ENCODE measurements around the gene ARL4C.

ARL4C gene

DNA sequence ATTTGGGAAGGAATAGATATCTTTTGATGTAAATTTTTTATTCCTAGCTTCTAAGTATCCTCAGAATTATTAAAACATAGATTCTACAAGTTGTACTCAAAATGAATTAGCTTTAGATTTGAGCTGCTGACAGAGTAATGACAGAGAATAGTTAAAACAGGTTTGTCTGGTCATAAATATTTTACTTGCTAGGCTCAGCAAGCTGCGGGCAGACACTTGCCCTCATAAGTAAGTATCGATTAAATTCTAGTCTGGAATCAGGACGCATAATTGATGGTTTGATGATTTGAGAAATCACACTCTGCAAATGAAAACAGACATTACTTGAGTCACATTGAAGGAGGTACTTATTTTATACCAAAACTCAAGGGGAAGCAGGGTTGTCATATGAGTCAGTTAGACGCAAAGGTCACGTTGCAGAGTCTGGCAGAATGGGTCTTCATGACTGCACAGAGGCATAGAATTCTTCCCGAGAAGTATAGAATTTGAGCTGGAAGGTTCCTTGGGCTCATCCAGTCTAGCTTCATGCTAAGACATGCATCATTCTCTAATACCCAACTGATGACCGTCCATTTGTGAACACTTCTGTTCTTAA, 27.5 kb downstream of the ARL4C start:
- H3K4me1 ChIP-seq, result no peaks in the 10 kb centered on the region
- no peaks in the 10 kb centered on the region for H3K9me3 ChIP-seq
- no peak overlapping the region for H3K27ac ChIP-seq
- no peak overlapping the region for H3K4me3 ChIP-seq
- intact Hi-C loops (cut with DNase I; ENCODE audit: low total_unique reads), result no loop called here
- TF ChIP-seq, protein P1, sequence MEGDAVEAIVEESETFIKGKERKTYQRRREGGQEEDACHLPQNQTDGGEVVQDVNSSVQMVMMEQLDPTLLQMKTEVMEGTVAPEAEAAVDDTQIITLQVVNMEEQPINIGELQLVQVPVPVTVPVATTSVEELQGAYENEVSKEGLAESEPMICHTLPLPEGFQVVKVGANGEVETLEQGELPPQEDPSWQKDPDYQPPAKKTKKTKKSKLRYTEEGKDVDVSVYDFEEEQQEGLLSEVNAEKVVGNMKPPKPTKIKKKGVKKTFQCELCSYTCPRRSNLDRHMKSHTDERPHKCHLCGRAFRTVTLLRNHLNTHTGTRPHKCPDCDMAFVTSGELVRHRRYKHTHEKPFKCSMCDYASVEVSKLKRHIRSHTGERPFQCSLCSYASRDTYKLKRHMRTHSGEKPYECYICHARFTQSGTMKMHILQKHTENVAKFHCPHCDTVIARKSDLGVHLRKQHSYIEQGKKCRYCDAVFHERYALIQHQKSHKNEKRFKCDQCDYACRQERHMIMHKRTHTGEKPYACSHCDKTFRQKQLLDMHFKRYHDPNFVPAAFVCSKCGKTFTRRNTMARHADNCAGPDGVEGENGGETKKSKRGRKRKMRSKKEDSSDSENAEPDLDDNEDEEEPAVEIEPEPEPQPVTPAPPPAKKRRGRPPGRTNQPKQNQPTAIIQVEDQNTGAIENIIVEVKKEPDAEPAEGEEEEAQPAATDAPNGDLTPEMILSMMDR (IDR thresholded peaks at IDR 0.05), result no peak
- H3K27me3 ChIP-seq, result no peaks in the 10 kb centered on the region
- no peaks in the 10 kb centered on the region for H3K36me3 ChIP-seq
- DNase-seq, result no peak

DNA sequence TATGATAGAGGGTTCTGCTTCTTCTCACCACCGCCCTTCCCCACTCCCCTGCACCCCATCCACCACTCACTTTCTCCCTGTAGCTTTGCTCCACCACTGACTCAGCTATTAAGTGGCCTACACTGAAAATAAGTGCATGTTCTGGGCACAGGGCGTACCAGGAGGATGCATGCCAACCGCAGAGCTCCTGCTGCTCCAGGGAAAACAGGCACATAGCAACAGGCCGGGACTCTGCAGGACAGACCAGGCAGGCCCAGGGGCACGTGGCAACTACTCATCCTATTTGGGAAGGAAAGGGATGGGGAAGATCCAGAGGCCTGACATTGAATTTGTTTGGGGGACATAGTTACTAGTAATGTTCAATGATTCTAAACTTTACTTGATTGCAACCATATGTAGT, 28.4 kb downstream of the ARL4C start:
- DNase-seq, result no peak

DNA sequence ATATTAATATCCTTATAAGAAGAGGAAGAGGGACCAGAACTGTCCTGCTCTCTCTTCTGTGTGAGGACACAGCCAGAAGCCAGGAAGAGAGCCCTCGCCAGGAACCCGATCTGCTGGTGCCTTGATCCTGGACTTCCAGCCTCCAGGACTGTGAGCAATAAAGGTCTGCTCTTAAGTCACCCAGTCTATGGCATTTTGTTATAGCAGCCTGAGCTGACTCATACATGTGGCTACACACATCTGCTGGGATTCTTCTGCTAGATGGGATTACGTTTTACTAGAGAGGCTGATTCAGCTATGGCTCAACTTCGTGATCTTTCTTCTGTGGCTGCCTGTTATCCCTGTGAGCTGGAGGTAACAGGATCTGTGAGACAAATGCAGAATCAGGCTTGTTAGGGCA, 29.6 kb downstream of the ARL4C start:
- Histone ChIP-seq H3K4me1 (no peaks in the 10 kb centered on the region), H3K4me3 (no peak overlapping the region), H3K9me3 (no peaks in the 10 kb centered on the region), H3K36me3 (no peaks in the 10 kb centered on the region), H3K27me3 (no peaks in the 10 kb centered on the region), H3K27ac (no peak overlapping the region)
- no peak for DNase-seq
- intact Hi-C loops (cut with DNase I; ENCODE audit: low total_unique reads), result no loop called here
- TF ChIP-seq, protein P1 (IDR thresholded peaks at IDR 0.05), result no peak

More for the DNA sequence above, 28.4 kb downstream of the ARL4C start:
- no peak overlapping the region for H3K27ac ChIP-seq
- H3K36me3 ChIP-seq, result no peaks in the 10 kb centered on the region
- H3K4me1 ChIP-seq, result no peaks in the 10 kb centered on the region
- H3K9me3 ChIP-seq, result no peaks in the 10 kb centered on the region
- intact Hi-C loops (cut with DNase I; ENCODE audit: low total_unique reads), result no loop called here
- TF ChIP-seq, protein P1 (IDR thresholded peaks at IDR 0.05), result no peak
- H3K27me3 ChIP-seq, result no peaks in the 10 kb centered on the region
- H3K4me3 ChIP-seq, result no peak overlapping the region

DNA sequence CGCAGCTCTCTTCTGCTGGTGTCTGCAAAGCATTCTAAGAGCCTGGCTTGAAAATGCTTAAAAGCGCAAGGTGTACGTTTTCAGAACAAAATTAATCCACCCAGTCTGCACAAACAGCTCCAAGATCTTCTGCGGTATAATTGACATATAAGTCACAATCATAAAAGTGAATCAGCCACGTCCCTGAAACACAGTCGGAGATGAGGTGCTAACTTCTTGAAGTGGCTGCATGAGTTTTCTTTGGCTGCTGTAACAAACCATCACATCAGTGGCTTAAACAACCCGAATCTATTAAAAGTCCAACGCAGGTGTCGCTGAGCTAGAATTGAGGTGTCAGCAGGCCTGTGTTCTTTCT, 32.6 kb downstream of the ARL4C start:
- Histone ChIP-seq H3K4me1 (no peaks in the 10 kb centered on the region), H3K4me3 (no peak overlapping the region), H3K27ac (no peak overlapping the region), H3K27me3 (no peaks in the 10 kb centered on the region), H3K9me3 (no peaks in the 10 kb centered on the region), H3K36me3 (no peaks in the 10 kb centered on the region)
- TF ChIP-seq, protein P1 (IDR thresholded peaks at IDR 0.05), result no peak
- no peak for DNase-seq
- intact Hi-C loops (cut with DNase I; ENCODE audit: low total_unique reads), result no loop called here

DNA sequence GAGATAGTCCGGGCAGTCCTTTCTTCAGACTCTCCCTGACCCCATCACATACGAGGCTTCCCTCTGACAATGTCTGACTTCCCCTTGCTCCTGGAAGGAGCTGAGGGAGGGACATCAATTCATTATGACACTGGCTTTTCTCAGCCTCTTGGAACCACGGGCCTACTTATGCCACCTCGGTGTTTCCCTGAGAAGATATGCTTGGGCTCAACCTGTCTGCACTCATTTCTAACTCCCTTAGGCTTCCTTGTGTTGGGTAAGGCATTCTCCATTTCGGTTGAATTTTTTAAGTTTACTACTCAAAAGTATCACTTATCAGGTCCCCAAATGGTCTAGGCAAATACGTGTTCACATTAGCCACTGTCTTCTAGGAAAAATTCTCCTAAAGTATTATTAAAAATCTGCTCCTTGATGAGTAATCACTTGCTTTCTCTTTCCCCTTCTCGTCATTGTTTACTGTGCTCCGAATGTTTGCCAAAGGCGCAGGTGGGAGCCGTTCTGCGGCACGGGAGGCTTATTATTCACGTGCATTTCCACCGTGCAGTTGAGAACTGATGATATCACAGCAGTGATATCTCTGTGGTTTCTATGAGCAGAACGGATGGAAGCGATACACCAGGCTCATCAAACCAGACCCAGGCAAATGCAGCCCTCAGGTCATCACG, 33.1 kb downstream of the ARL4C start:
- H3K27me3 ChIP-seq, result no peaks in the 10 kb centered on the region
- no peaks in the 10 kb centered on the region for H3K36me3 ChIP-seq
- no peak for DNase-seq
- no peak overlapping the region for H3K27ac ChIP-seq
- TF ChIP-seq, protein P1 (IDR thresholded peaks at IDR 0.05), result no peak
- H3K4me3 ChIP-seq, result no peak overlapping the region
- H3K4me1 ChIP-seq, result no peaks in the 10 kb centered on the region
- intact Hi-C loops (cut with DNase I; ENCODE audit: low total_unique reads), result no loop called here
- H3K9me3 ChIP-seq, result no peaks in the 10 kb centered on the region
